HepG2 (cell line): Measurements from ENCODE around the gene SLC25A20. TPM values are rescaled to one million over a fixed set of nuclear protein-coding genes. Genes with fewer than 3 reads are reported as not detected.

Source experiments
- AHR ChIP-seq: IDR thresholded peaks from 2 replicates; pipeline ENCODE4 v1.6.1; 2018; ENCODE audit warnings: missing genetic modification reagents, missing compliant biosample characterization
- ARNTL ChIP-seq: sonication (generic); formaldehyde crosslinking; IDR thresholded peaks from 2 replicates; pipeline ENCODE4 v1.4.0; 2020; ENCODE audit warnings: mild to moderate bottlenecking, missing genetic modification reagents
- CHD4 ChIP-seq: fragments of 200-600 bp; sonication (generic); IDR thresholded peaks from 2 replicates; pipeline ENCODE4 v1.7.0; 2017; ENCODE audit warnings: mild to moderate bottlenecking, low read length, borderline replicate concordance
- DMAP1 ChIP-seq: IDR thresholded peaks from 2 replicates; pipeline ENCODE4 v1.6.1; 2016
- DPF2 ChIP-seq: sonication (generic); formaldehyde crosslinking; IDR thresholded peaks from 2 replicates; pipeline ENCODE4 v1.4.0; 2020; ENCODE audit warnings: mild to moderate bottlenecking, low read depth, missing genetic modification reagents, borderline replicate concordance
- HDAC1 ChIP-seq: sonication (generic); formaldehyde crosslinking; IDR thresholded peaks from 2 replicates; pipeline ENCODE4 v1.5.1; 2020; ENCODE audit warnings: mild to moderate bottlenecking, missing genetic modification reagents
- NRL ChIP-seq: sonication (generic); formaldehyde crosslinking; IDR thresholded peaks from 2 replicates; pipeline ENCODE4 v1.5.0; 2020; ENCODE audit warnings: missing genetic modification reagents, mild to moderate bottlenecking, moderate library complexity, borderline replicate concordance
- PTBP1 ChIP-seq: fragments of 200-400 bp; formaldehyde crosslinking; IDR thresholded peaks from 2 replicates; pipeline ENCODE4 v1.6.1; 2018; ENCODE audit warnings: low read length, low read depth; ENCODE audit not compliant: poor library complexity, severe bottlenecking
- RFX5 ChIP-seq: IDR thresholded peaks from 2 replicates; pipeline ENCODE4 v1.6.1; 2011; ENCODE audit warnings: low read depth, low read length, improper control_type of control experiment
- SP2 ChIP-seq: sonication (generic); formaldehyde crosslinking; IDR thresholded peaks from 2 replicates; pipeline ENCODE4 v1.5.1; 2020; ENCODE audit warnings: mild to moderate bottlenecking, missing genetic modification reagents
- YY1 ChIP-seq: IDR thresholded peaks from 2 replicates; pipeline ENCODE4 v1.6.1; 2011; ENCODE audit warnings: low read length, low read depth, moderate library complexity, mild to moderate bottlenecking; ENCODE audit not compliant: insufficient read depth, insufficient replicate concordance
- ZNF12 ChIP-seq: sonication (generic); formaldehyde crosslinking; IDR thresholded peaks from 2 replicates; pipeline ENCODE4 v1.5.0; 2020; ENCODE audit warnings: missing genetic modification reagents
- ZNF329 ChIP-seq: sonication (generic); formaldehyde crosslinking; IDR thresholded peaks from 2 replicates; pipeline ENCODE4 v1.9.0; 2021; ENCODE audit warnings: low read depth, mild to moderate bottlenecking, missing genetic modification reagents
- ZNF619 ChIP-seq: sonication (generic); formaldehyde crosslinking; IDR thresholded peaks from 2 replicates; pipeline ENCODE4 v1.4.0; 2020; ENCODE audit warnings: mild to moderate bottlenecking, missing genetic modification reagents
- ZNF670 ChIP-seq: sonication (generic); formaldehyde crosslinking; IDR thresholded peaks from 2 replicates; pipeline ENCODE4 v1.8.0; 2022; ENCODE audit warnings: mild to moderate bottlenecking, missing genetic modification reagents, borderline replicate concordance
- ZNF747 ChIP-seq: sonication (generic); formaldehyde crosslinking; IDR thresholded peaks from 2 replicates; pipeline ENCODE4 v1.8.1; 2023; ENCODE audit warnings: missing genetic modification reagents, mild to moderate bottlenecking, borderline replicate concordance
- polyA plus RNA-seq, 8 experiments: library from polyadenylated mRNA; depleted of rRNA in 3 of 8; stranded (reverse) in 7 of 8; unstranded in 1 of 8; fragments of >200 nt; fragmentation: Illumina TruSeq in 4 of 8; extraction: Trizol in 4 of 8; gene quantifications; 2 replicates each; pipeline versions ENCODE4 v1.2.1 to v1.2.3, GENCODE V29; 2011 to 2016; ENCODE audit warnings: low read depth in 4 of 8, missing spikeins in 1 of 8, mixed read lengths in 1 of 8; ENCODE audit not compliant: insufficient read depth in 1 of 8
- total RNA-seq, 5 experiments: library from RNA; depleted of rRNA; stranded (reverse); fragments of >200 nt; fragmentation: Illumina TruSeq; extraction: Trizol; gene quantifications; 2 replicates each; pipeline ENCODE4 v1.2.3, GENCODE V29; 2016; ENCODE audit warnings: low read depth in 1 of 5
- TF ChIP-seq, protein P1 (sequence below): IDR thresholded peaks from 2 replicates; pipeline ENCODE4 v1.6.1; 2018; ENCODE audit warnings: missing genetic modification reagents, mild to moderate bottlenecking, missing compliant biosample characterization
- TF ChIP-seq, protein P2 (sequence below): sonication (generic); formaldehyde crosslinking; IDR thresholded peaks from 2 replicates; pipeline ENCODE4 v1.4.0; 2020; ENCODE audit warnings: missing genetic modification reagents
- TF ChIP-seq, protein P3 (sequence below), 2 experiments: IDR thresholded peaks; 2 replicates each; pipeline ENCODE4 v1.6.1; 2011 to 2012; ENCODE audit warnings: low read length in 2 of 2, borderline replicate concordance in 1 of 2, low read depth in 1 of 2, mild to moderate bottlenecking in 1 of 2, moderate library complexity in 1 of 2
- TF ChIP-seq, protein P4 (sequence below): sonication (generic); formaldehyde crosslinking; IDR thresholded peaks from 2 replicates; pipeline ENCODE4 v1.5.0; 2020; ENCODE audit warnings: mild to moderate bottlenecking, missing genetic modification reagents

SLC25A20 gene
- total and polyA plus RNA-seq, 2 of the 13 experiments (the other 11 are each of a cell fraction or from before 2014, with no cell fraction given) = 21.1 to 26.6 TPM

- TF ChIP-seq, protein P1, sequence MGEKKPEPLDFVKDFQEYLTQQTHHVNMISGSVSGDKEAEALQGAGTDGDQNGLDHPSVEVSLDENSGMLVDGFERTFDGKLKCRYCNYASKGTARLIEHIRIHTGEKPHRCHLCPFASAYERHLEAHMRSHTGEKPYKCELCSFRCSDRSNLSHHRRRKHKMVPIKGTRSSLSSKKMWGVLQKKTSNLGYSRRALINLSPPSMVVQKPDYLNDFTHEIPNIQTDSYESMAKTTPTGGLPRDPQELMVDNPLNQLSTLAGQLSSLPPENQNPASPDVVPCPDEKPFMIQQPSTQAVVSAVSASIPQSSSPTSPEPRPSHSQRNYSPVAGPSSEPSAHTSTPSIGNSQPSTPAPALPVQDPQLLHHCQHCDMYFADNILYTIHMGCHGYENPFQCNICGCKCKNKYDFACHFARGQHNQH (CRISPR knock-in tag) = peak; percentile 79; the same call in 1 of the 2 replicates
- TF ChIP-seq SP2 (CRISPR knock-in tag) (0 out of 2 replicates have a peak, but pooled peaks have one; percentile 3), DMAP1 (CRISPR knock-in tag) (peak; percentile 74; the same call in 1 of the 2 replicates), RFX5 (no peak), ZNF747 (CRISPR knock-in tag) (0 out of 2 replicates have a peak, but pooled peaks have one; percentile 38), HDAC1 (CRISPR knock-in tag) (peak; percentile 97), ARNTL (CRISPR knock-in tag) (peak; percentile 47; the same call in 1 of the 2 replicates), ZNF12 (peak; percentile 98), ZNF619 (CRISPR knock-in tag) (peak; percentile 25; the same call in 1 of the 2 replicates), YY1 (peak; percentile 27), NRL (CRISPR knock-in tag) (peak; percentile 86), AHR (CRISPR knock-in tag) (0 out of 2 replicates have a peak, but pooled peaks have one; percentile 25), DPF2 (CRISPR knock-in tag) (no peak; the same call in 1 of the 2 replicates), ZNF670 (CRISPR knock-in tag) (no peak), ZNF329 (no peak), PTBP1 (no peak), CHD4 (peak; percentile 95)
- TF ChIP-seq, protein P2, sequence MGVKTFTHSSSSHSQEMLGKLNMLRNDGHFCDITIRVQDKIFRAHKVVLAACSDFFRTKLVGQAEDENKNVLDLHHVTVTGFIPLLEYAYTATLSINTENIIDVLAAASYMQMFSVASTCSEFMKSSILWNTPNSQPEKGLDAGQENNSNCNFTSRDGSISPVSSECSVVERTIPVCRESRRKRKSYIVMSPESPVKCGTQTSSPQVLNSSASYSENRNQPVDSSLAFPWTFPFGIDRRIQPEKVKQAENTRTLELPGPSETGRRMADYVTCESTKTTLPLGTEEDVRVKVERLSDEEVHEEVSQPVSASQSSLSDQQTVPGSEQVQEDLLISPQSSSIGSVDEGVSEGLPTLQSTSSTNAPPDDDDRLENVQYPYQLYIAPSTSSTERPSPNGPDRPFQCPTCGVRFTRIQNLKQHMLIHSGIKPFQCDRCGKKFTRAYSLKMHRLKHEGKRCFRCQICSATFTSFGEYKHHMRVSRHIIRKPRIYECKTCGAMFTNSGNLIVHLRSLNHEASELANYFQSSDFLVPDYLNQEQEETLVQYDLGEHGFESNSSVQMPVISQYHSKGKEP (CRISPR knock-in tag) = no peak
- TF ChIP-seq, protein P3, sequence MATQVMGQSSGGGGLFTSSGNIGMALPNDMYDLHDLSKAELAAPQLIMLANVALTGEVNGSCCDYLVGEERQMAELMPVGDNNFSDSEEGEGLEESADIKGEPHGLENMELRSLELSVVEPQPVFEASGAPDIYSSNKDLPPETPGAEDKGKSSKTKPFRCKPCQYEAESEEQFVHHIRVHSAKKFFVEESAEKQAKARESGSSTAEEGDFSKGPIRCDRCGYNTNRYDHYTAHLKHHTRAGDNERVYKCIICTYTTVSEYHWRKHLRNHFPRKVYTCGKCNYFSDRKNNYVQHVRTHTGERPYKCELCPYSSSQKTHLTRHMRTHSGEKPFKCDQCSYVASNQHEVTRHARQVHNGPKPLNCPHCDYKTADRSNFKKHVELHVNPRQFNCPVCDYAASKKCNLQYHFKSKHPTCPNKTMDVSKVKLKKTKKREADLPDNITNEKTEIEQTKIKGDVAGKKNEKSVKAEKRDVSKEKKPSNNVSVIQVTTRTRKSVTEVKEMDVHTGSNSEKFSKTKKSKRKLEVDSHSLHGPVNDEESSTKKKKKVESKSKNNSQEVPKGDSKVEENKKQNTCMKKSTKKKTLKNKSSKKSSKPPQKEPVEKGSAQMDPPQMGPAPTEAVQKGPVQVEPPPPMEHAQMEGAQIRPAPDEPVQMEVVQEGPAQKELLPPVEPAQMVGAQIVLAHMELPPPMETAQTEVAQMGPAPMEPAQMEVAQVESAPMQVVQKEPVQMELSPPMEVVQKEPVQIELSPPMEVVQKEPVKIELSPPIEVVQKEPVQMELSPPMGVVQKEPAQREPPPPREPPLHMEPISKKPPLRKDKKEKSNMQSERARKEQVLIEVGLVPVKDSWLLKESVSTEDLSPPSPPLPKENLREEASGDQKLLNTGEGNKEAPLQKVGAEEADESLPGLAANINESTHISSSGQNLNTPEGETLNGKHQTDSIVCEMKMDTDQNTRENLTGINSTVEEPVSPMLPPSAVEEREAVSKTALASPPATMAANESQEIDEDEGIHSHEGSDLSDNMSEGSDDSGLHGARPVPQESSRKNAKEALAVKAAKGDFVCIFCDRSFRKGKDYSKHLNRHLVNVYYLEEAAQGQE (IDR thresholded peaks at IDR 0.05; ENCODE audit: borderline replicate concordance in 1 of 2, low read depth in 1 of 2, low read length in 2 of 2) = no peak
- TF ChIP-seq, protein P4, sequence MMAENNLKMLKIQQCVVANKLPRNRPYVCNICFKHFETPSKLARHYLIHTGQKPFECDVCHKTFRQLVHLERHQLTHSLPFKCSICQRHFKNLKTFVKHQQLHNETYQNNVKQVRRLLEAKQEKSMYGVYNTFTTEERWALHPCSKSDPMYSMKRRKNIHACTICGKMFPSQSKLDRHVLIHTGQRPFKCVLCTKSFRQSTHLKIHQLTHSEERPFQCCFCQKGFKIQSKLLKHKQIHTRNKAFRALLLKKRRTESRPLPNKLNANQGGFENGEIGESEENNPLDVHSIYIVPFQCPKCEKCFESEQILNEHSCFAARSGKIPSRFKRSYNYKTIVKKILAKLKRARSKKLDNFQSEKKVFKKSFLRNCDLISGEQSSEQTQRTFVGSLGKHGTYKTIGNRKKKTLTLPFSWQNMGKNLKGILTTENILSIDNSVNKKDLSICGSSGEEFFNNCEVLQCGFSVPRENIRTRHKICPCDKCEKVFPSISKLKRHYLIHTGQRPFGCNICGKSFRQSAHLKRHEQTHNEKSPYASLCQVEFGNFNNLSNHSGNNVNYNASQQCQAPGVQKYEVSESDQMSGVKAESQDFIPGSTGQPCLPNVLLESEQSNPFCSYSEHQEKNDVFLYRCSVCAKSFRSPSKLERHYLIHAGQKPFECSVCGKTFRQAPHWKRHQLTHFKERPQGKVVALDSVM (CRISPR knock-in tag) = peak; percentile 73
These were observed at the start of gene SLC25A20 (continued) for GRCh38 chr3:48898383-48899234.
